ENCODE results near the gene FNBP1L. TPM values are rescaled to one million over a fixed set of nuclear protein-coding genes. Genes with fewer than 3 reads are reported as not detected.

FNBP1L gene
- total RNA-seq, 1 experiment from 2014 or later: 33.4 TPM

GRCh38 chr1:93440272-93440671 is 7.6 kb upstream of the FNBP1L start:
- Histone ChIP-seq H3K4me1 (peaks cover 5% of the 10 kb centered on the region; the same call in 1 of the 2 replicates), H3K27me3 (replicated peaks; ENCODE audit: control insufficient read depth, insufficient read depth, low read length) (no peaks in the 10 kb centered on the region), H3K4me3 (ENCODE audit: low read depth, low read length) (no peak overlapping the region), H3K9me3 (no peaks in the 10 kb centered on the region), H3K36me3 (ENCODE audit: control insufficient read depth, insufficient read depth, low read length) (no peaks in the 10 kb centered on the region)
- Mint-ChIP-seq H3K4me3 (ENCODE audit: unreplicated experiment) (no peak overlapping the region), H3K9me3 (ENCODE audit: unreplicated experiment) (no peaks in the 10 kb centered on the region), H3K27me3 (ENCODE audit: insufficient read depth, unreplicated experiment) (no peaks in the 10 kb centered on the region), H3K4me1 (ENCODE audit: low read depth, unreplicated experiment) (no peaks in the 10 kb centered on the region), H3K36me3 (ENCODE audit: insufficient read depth, unreplicated experiment) (no peaks in the 10 kb centered on the region), H3K27ac (ENCODE audit: unreplicated experiment) (no peak overlapping the region)
- CTCF ChIA-PET: no interaction called here
- no peak for TF ChIP-seq CTCF (IDR thresholded peaks at IDR 0.05; ENCODE audit: insufficient read depth in 1 of 2, low read depth in 1 of 2, low read length in 1 of 2, severe bottlenecking in 1 of 2, unreplicated experiment in 1 of 2)
- intact Hi-C loops (cut with micrococcal nuclease; ENCODE audit: unreplicated experiment): loop anchor here (10.0 kb wide), 2 partner anchors 115 to 145 kb away; no protein-coding TSS in a partner anchor
- BruUV-seq (replicated peaks): no TSS peak
- no peak for DNase-seq
- POLR2A ChIA-PET: no interaction called here

- Mint-ChIP-seq H3K36me3 (ENCODE audit: insufficient read depth, unreplicated experiment) (no peaks in the 10 kb centered on the region), H3K4me1 (ENCODE audit: low read depth, unreplicated experiment) (no peaks in the 10 kb centered on the region), H3K27me3 (ENCODE audit: insufficient read depth, unreplicated experiment) (no peaks in the 10 kb centered on the region), H3K9me3 (ENCODE audit: unreplicated experiment) (no peaks in the 10 kb centered on the region), H3K27ac (ENCODE audit: unreplicated experiment) (no peak overlapping the region), H3K4me3 (ENCODE audit: unreplicated experiment) (no peak overlapping the region)
- no peak overlapping the region for H3K4me3 ChIP-seq (ENCODE audit: low read depth, low read length)
- intact Hi-C loops (cut with micrococcal nuclease; ENCODE audit: unreplicated experiment): loop anchor here (10.0 kb wide), 2 partner anchors 114 to 144 kb away; no protein-coding TSS in a partner anchor
- H3K9me3 ChIP-seq: no peaks in the 10 kb centered on the region
- DNase-seq: no peak
- peaks cover 5% of the 10 kb centered on the region; the same call in 1 of the 2 replicates for H3K4me1 ChIP-seq
- H3K36me3 ChIP-seq (ENCODE audit: control insufficient read depth, insufficient read depth, low read length): no peaks in the 10 kb centered on the region
- no TSS peak for BruUV-seq (replicated peaks)
- ChIA-PET CTCF (no interaction called here), POLR2A (no interaction called here)
- no peak for TF ChIP-seq CTCF (IDR thresholded peaks at IDR 0.05; ENCODE audit: insufficient read depth in 1 of 2, low read depth in 1 of 2, low read length in 1 of 2, severe bottlenecking in 1 of 2, unreplicated experiment in 1 of 2)
- H3K27me3 ChIP-seq (replicated peaks; ENCODE audit: control insufficient read depth, insufficient read depth, low read length): no peaks in the 10 kb centered on the region
Measured at GRCh38 chr1:93440706-93441105, 7.2 kb upstream of the FNBP1L start.

GRCh38 chr1:93441589-93441988 is 6.3 kb upstream of the FNBP1L start:
- BruUV-seq (replicated peaks): no TSS peak
- Mint-ChIP-seq H3K27me3 (ENCODE audit: insufficient read depth, unreplicated experiment) (no peaks in the 10 kb centered on the region), H3K4me3 (ENCODE audit: unreplicated experiment) (no peak overlapping the region), H3K27ac (ENCODE audit: unreplicated experiment) (no peak overlapping the region), H3K36me3 (ENCODE audit: insufficient read depth, unreplicated experiment) (no peaks in the 10 kb centered on the region), H3K9me3 (ENCODE audit: unreplicated experiment) (no peaks in the 10 kb centered on the region), H3K4me1 (ENCODE audit: low read depth, unreplicated experiment) (peaks cover 3% of the 10 kb centered on the region)
- H3K4me3 ChIP-seq (ENCODE audit: low read depth, low read length): no peak overlapping the region
- no peak for TF ChIP-seq CTCF (IDR thresholded peaks at IDR 0.05; ENCODE audit: insufficient read depth in 1 of 2, low read depth in 1 of 2, low read length in 1 of 2, severe bottlenecking in 1 of 2, unreplicated experiment in 1 of 2)
- no peaks in the 10 kb centered on the region for H3K27me3 ChIP-seq (replicated peaks; ENCODE audit: control insufficient read depth, insufficient read depth, low read length)
- H3K9me3 ChIP-seq: no peaks in the 10 kb centered on the region
- no peaks in the 10 kb centered on the region for H3K36me3 ChIP-seq (ENCODE audit: control insufficient read depth, insufficient read depth, low read length)
- CTCF ChIA-PET: no interaction called here
- POLR2A ChIA-PET: no interaction called here
- intact Hi-C loops (cut with micrococcal nuclease; ENCODE audit: unreplicated experiment): loop anchor here (10.0 kb wide), 2 partner anchors 113 to 143 kb away; no protein-coding TSS in a partner anchor
- H3K4me1 ChIP-seq: peaks cover 5% of the 10 kb centered on the region; the same call in 1 of the 2 replicates
- DNase-seq: no peak

Measured in Caco-2 (cell line).